ENCODE data around the gene FOXO1.
"Not testable (repeated sequence)": the region's sequence is repeated elsewhere in the genome, so short reads cannot be mapped to it uniquely, and the experiment has no call there.

FOXO1 gene

DNA sequence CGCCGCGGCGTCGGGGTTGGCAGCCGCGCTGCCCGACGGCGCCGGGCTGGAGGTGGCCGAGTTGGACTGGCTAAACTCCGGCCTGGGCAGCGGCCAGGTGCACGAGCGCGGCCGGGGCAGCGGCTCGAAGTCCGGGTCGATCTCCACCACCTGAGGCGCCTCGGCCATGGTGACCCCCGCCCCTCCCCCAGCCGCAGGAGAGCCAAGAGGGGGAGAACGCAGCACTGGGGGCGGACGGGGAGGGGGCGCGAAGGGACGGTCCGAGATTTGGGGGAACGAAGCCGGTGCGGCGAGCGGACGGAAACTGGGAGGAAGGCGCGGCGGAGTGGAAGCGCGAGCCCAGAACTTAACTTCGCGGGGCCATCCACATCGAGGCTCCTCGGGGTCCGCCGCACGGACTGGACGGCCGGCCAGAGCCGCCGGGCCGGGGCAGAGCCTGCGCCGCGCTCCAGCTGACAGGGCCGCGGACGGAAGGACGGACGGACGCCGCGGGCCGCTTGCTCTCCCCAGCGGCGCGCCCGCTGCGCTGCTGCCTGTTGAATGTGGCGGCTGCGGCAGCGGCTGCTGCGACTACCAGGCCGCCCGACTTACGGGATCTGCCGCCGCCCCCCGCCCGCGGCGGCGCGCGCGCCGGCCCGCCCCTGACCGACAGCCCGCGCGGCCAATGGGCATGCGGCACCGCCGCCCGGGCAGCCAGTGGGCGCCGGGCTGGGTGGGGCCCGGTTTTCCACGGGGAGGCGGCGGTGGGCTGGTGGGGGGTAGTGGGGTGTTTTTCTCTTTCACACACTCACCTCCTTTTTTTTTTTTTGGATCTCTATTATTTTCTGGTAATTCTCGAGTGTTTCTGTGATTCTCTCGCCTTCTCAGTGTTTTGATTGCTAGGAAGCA lies at the start of gene FOXO1:
FOXO1 (minus strand) TSS at position 597 of the 888 bp plus-strand sequence; CDS start at position 168, 429 bp downstream.
- peak; percentile 93 for DNase-seq

DNA sequence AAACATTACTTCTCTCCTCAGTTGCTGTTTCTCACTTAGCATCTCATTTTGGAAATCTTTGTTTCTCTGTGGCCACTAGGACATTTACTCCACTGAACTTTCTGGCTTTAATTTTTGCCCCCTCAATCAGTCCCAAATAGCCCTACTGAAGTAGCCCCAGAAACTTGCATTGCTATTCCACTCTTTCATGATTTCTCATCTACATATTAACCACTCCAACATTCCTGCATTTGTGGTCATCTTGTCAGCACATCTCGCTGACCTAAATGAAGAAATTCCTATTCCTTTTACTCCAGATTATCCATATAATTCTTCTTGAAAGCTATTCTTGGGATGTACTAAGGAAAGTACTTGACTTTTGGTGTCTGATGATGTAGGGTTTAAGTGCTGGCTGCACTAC lies 48.0 kb upstream of the FOXO1 start:
- DNase-seq = not testable (repeated sequence)

DNA sequence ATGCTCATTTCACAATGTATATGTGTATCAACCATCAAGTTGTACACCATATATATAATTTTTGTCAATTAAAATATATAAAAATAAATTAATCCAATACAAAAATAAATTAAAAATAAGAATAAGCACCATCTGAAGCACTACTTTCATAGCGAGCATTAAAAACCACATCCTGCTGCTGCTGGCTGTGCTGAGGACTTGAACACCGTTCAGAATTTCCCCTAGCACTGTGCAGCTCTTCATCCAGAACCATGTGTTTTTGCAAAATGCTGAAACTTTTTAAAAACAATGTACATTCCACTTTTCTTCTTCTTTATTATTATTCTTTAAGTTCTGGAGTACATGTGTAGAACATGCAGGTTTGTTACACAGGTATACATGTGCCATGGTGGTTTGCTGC lies 40.0 kb upstream of the FOXO1 start:
- DNase-seq = no peak

DNA sequence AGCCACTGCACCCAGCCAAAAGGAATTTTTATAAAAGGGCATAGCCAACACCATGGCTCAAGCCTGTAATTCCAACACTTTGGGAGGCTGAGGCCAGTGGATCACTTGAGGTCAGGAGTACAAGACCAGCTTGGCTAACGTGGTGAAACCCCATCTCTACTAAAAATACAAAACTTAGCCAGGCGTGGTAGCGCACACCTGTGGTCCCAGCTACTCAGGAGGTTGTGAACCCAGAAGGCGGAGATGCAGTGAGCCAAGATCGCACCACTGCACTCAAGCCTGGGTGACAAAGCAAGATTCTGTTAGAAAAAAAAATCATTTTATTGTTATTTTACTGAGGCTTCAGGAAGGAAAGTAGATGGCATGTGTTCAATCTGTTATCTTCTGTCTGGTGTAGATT lies 31.3 kb upstream of the FOXO1 start:
- DNase-seq = no peak

DNA sequence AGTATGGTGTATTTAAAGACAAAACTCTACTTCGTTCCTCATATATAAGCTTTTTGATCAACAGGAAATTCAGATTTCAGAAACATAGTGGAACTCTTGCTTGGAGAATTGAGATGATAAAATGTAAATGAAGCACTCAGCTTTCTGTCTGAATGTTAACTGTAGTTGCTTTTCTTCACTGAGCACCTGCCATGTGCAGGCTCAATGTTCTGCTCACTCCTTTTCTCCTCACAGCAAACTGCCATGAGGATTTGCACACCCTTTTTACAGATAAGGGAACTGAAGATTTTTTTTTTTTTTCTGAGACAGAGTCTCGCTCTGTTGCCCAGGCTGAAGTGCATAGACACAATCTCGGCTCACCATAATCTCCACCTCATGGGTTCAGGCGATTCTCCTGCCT lies 28.0 kb upstream of the FOXO1 start:
- DNase-seq = no peak

DNA sequence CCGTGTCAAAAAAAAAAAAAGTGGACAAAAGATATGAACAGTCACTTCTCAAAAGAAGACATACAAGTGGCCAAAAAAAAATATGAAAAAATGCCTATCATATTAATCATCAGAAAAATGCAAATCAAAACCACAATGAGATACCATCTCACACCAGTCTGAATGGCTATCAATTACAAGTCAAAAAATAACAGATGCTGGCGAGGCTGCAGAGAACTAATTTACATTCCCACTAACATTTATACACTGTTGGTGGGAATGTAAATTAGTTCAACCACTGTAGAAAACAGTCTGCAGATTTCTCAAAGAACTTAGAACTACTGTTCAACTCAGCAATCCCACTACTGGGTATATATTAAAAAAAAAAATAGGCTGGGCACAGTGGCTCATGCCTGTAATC lies 26.5 kb upstream of the FOXO1 start:
- DNase-seq = no peak

DNA sequence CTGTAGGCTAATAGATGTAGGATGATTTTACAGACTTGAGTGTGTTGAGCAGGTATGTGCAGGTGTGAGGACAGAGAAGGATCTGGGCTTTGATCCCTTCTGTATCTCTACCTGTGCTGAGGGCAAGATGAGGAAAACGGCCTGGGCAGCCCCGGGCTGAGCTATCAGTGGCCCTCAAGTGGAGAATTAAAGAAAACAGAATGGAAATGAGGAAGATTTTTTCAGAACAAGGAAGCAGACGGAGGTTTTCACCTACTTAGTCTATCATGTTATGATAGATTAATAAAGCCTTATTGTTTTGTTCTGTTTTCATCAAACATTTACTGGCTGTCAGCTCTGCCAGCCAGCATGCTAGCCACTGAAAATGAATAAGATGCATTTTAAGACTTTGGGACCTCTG lies 22.3 kb upstream of the FOXO1 start:
- no peak for DNase-seq

DNA sequence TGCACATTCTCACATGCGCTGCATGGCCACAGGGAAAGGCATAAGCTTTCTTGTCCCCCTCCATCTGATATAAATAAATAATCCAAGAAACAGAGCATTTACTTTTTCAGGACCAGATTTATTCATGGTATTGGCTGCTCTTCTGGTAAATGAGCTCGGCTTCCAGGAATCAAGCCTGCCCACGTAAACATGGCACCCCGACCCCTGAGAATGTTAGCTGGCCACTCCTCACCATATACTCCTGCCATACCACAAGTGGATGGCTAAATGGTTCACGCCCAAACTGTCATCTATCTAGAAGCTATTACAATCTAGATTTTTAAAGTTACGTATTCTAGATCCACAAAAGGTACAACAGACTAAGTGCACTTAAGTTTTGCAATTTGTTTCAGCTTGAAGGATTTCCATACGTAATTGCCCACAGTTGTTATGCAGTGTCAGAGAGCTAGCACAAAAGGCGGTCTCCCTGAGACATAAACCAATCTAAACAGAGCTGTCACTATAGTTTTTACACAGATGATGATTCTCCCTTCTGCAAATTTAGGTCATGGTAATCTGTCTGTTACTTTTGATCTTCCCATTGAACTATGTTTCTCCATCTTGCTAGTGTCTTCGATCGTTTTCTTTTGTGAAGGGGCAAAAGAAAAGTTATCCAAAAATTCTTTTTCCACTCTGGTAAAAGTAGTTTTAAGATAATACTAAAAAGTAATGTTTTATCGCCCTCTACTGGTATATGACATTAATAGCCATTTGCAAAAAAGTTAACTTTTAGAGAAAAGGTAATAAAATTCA lies 16.2 kb upstream of the FOXO1 start:
- DNase-seq = peak; percentile 53

DNA sequence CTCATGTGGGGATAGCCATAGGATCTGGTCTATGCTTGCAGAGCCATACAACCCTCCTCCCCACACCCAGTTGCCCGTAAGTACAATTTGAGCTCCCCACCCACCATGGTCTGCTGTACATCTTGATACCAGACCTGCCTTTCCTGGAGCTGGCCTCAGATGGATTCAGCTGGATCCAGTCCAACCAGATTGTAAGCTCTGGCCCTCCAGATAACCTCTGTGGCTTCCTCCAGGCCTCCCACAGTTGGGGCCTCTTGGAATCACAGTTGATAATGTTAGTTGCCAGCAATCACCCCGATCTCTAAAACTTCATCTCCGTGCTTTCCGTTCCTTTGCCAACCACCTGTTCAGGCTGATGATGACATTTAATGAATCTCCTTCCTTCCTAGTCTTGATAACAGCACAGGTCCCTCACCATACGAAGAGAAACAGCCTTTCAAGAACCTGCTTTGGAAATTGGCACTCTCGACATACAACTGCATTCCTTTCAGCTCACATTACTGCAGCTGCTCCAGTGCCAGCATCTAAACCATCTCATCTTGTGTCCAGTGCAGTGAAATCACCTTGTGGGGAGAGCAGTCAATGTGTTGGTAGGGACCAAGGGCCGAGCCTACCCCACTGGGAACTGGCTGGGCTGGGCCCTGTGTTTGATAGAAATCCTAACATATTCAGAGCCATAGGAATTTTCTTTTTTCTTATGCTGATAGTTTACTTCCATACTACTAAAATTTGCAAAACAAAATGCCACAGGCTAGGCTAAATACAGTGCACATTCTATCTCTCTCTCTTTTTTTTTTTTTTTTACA lies 15.1 kb upstream of the FOXO1 start:
- DNase-seq = peak; percentile 53

DNA sequence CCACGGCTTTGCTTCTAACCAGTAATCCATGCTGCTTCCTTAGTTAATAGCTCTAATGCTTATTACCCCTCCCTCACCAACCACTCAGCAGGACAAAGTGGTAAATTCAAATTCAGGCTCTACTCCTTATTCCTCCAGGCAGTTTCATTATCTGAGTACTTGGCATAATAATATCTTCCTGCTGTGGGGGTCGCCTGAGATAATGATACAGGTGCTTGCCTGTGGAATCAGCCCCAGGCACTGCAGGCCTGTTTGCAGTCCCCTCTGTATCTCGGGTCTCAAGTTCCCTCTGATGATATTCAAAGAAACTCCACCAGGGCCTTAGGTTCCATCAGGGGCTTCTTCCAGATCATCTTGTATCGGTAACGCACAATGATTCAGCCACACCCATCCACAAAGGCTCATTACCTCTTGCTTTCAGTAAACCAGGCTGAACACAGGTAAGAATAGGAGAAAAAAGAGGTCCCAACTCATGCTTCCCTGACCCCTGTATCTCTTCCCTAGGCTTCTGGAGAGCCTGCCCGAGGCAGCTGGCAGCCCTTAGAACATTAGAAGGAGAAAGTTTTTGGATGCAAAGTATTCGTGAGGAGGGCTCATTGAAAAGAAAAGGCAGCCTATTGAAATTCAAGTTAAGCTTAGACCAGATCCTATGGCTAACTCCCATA lies 14.3 kb upstream of the FOXO1 start:
- peak; percentile 38 for DNase-seq

DNA sequence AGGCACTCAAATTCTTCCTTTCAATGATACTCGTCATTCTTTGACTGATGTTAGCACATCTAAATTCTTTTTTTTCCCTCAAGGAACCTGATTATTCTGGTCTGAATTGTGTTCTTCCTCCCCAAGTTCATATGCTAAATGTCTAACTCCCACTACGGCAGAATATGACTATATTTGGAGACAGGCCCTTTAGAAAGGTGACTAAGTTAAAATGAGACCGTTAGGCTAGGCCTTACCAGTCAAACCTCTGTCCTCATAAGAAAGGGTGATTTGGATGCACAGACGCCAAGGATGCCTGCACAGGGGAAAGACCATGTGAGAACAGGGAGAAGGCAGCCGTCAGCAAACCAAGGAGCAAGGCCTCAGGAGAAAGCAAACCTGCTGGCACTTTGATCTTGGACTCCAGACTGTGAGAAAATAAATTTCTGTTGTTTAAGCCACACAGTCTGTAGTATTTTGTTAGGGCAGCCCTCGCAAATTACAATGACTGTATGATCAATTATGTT lies 13.1 kb upstream of the FOXO1 start:
- DNase-seq = peak; percentile 41

DNA sequence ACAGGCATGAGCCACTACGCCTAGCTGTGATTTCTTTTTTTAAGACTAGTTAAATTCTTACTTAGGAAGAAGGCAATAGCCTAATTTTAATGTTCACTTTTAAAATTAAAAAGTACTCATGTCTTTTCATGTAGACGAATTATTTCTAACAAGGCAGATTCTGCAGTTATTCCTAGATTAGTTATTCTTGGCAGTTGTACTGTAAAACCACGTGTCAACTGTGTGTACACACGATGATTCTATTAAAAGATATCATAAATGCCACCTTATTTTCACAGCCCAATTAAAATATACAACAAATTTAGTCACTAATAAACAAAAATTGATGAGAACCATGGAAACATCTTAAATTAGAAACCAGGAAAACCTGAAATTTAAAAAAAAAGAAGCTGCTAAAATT lies 10.6 kb upstream of the FOXO1 start:
- no peak for DNase-seq

DNA sequence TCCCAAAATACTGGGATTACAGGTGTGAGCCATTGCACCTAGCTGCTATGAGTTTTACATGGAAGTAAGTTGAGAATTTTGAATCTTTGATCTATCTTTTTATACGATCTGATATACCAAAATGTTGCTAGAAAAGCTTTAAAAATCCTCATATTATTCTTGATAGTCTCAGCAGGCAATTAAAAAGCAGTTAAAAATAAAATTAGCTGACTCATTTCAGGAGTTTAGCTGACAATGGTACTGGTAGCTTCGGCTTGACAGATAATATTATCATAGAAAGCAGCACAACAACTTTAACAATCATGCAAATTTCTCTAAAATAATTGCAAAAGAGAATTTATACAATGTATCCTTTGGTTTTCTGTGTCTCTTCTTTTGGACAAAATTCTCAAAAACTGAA lies 9.6 kb upstream of the FOXO1 start:
- DNase-seq = no peak

DNA sequence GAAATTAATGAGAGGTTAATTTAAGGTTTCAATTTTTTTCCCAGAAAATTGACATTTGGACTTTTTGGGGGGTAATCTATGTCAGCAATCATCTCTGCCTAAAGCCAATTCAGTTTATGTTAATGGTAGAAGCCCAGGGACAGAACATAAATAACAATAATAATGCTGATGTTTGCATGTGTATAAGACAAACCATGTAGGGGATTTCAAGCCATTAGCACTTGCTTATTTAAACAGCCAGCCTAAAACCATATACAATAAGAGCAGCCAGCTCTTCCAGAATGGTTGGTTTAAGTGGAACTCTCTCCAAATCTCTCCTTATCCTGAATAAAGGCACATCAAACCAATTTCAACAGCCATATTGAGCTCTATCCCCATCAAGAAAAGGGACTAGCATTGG lies 7.0 kb upstream of the FOXO1 start:
- no peak for DNase-seq

DNA sequence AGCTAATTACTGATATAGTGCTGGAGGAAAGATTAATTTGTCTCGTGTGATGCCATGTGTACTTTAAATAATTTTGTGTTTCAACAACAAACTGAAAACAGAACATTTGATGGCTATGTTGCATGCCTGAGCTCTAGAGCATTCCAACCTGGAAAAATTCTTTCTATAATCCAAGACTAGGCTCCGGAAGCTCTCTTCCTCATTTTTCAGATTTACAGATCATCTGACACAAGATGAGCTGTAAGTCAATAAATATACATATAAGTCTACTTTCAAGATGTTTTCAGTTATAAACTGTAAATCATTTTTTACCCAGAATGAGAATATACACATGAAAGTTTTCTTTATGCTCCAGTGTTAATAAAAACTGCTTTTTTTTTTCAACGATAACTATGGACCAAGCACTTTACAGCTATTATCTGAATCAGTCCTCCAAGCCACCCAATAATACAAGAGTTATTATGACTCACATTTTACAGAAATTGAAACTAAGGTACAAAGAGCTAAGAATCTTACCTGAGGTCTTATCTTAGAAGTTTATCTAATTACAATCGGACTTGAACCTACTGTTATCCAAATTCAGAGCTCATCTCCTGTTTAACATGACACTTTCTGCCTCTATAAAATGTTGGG lies 6.4 kb upstream of the FOXO1 start:
- DNase-seq = no peak

DNA sequence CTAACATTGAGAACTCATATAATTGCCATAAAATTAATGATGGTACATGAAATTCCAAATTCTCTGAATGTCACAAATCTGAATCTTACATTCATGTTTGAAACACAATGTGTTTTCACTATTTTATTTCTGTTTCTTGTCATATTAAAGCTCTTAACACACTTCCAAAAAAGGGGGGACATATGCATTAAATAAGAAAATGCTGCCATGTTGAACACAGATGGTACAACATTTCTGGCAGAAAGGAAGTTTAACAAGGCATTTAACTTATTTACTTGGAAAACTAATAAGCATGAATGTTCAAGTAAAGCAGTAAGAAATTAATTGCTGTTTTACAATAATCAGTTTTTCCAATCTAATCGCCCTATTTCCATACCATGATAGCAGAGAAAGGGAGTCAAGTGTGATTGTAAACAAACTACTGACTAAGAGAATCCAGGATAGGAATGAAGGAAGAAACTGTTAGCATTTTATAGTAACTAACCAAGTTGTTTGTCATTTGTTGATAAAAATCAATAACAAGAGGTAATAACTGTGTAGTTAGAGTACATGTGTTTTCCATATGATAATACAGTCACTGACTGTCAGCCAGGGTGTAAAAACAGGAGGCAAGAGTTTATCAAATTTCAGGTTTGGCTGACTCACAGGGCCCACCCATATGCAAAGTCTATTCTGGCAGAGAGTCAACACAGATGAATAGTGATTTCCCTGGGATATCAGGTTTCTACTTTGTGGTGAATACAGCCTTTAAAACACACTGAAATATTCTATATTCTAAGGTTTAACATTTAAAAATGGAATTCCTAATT lies 5.7 kb upstream of the FOXO1 start:
- DNase-seq = no peak

DNA sequence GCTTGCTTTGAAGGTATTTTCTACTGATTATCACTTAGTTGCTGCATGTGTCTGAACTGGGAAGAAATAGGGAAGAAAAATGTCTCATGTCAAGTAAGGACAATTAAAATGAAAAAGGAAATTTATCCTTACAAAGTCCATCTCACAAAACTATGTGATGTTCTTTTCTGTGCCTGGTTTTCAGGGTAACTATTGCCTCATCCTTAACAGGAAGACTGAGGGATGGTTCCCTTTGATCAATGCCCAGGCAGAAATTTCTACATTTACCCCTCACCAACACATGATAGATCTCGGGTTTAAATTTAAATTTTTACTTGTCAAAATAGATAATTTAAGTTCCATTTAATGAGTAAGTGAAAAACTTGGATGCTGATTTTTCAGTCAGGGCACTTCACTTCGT lies 3.9 kb upstream of the FOXO1 start:
- no peak for DNase-seq

DNA sequence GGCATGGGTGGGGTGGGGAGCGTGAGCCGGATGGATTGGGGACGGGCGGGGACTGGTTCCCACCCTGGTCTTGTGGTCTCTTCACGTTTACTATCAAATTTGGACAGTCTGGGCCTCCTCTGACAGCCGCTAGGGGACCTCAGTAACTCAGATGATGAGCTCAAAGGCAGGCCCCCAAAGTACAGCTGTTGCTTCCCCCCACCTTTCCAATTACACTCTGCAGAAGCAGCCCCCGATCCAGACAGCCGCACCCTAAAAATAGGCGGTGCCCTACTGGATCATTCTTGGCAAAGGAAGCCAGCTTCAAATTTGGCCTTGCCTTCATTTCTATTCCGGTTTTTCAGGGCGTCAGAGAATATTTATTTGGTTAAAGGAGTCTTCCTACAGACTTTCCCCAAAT lies 1.9 kb upstream of the FOXO1 start:
- DNase-seq = peak; percentile 70

DNA sequence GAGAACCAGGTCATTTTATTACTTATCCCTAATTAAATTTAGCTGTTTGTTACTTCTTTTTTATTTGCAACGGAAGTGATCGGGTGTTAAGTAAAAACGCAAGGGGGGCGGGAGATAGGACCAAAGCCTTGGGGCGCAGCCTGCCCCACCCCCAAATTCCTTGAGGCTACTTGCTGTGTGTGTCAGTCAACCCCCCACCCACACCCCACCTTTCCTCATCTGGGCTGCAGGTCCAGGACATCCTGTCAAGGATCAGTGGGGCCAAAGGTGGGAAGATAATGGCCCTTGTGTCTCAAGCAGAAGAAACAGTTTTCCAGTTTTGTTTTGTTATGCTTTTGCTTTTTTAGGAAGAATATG lies 1.2 kb upstream of the FOXO1 start:
- no peak for DNase-seq

DNA sequence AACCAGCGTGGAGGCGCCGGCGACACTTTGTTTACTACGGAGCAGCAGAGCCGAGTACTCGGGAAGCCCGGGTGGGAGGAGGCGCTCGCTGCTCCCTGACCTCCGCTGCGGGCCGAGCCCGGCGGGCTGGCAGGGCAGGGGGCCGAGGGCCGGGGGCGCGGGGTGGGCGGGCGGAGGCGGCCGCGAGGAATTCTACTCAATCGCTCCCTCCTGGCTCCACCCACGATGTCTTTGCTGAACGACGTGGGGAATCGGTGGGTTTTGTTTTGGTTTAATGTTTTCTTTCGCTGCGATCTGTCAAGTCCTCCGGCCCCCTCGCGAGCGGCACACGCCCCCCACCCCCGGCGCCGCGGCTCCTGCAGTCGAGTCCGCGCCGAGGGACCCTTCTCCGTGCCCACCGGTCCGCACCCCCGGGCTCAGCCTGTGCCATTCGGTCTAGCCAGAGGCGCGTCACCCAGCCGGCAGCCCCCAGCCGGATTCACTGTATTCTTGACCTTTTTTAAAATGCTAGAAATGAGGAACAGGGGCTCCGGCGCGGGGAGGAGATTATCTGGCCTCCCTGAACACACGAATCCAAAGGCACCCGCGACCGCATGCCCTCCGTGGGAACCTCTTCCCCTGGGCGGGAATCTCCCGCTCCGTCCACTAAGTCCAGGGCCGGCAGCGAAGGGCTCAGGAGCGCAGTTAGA lies 636 bp upstream of the FOXO1 start:
- DNase-seq = no peak

Measured in activated CD8-positive, alpha-beta memory T cell treated with anti-CD3 and anti-CD28 coated beads for 24 hours (primary cell).